Stimulated activated CD8-positive, alpha-beta memory T cell treated with anti-CD3 and anti-CD28 coated beads, Interleukin-7, amount 100 ng/mL, for 4 hours (primary cell): ENCODE measurements around the gene IFNA13.

ENCODE experiments used
- DNase-seq, 2 donors: peaks; one replicate each; pipeline ENCODE4 v3.0.0-alpha.2; 2020; ENCODE audit warnings: low read depth in 2 of 2

Gene IFNA13

DNA sequence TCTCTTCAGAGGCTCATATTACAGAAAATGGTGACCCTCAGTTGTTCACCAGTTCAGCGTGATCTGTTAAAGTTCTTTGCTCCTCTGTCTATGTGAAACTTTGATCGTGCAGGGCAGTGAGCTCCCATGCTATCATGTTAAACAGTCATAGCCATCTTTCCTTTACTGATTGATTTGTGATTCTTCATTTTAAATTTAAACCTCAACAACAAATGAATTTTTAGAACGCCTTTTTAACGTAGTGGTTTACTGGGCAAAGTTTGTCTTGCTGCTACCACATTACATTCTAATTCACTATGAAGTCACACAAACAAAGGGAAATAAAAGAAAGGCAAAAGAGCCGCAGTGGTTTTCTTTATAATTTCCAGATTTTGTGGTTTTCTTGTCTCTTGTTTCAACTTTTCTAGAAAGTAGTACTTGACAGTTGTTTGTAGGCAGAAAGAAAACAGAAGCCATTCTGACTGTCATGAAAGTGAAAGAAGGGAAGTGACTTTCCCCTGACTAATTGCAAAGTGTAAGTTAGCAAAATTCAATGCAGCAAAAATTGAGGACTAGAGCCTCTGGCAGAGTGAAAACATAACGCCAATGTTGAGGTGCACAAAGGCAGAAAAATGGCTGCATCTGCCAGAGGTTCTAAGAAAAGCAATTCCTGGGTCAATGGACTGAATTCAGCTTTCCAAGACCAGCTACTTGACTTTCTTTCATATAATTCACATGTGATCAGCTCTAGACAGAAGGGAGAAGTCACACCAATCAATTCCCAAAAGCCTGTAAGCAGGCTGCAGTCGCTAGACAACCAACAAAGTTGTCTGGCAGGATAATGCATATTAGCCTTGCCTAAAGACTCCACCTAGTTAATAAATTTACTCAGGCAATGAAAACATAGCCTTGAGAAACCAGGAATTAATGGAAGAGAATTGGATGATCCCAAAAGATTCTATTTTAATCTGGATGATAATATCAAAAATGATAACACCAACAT lies 10.1 kb downstream of the IFNA13 start:
- no peak for DNase-seq

- no peak for DNase-seq
Measured at GRCh38 chr9:21350787-21351186, 17.1 kb downstream of the IFNA13 start, which contains the start of gene IFNA6. Gene IFNA6, minus strand, starts transcription at chr9:21350887. Its CDS starts 0 bp downstream, at chr9:21350887.

DNA sequence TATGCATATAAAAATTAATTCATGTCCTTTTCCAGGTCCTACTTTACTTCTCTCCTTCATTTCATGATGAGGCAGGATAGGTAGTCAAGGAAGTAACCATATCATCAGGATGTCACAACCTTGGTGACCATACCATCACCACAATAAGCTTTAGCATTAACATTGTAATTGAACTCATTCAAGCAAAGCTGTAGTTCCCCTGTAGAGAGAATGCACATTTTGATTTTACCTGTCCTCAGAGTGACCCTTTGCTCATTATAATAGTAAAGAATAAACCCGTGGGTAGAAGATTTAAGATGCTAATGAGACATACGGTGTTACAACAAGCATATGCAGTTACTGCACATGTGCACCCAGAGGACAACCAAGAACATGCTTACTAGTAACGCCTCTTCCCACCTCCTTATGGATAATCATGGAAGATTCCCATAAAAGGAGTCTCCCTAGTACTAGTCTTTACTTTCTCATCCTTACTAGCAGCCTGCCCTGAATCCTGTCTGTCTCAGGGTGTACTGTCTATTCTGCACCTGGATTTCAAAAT lies 19.4 kb downstream of the IFNA13 start:
- no peak for DNase-seq

DNA sequence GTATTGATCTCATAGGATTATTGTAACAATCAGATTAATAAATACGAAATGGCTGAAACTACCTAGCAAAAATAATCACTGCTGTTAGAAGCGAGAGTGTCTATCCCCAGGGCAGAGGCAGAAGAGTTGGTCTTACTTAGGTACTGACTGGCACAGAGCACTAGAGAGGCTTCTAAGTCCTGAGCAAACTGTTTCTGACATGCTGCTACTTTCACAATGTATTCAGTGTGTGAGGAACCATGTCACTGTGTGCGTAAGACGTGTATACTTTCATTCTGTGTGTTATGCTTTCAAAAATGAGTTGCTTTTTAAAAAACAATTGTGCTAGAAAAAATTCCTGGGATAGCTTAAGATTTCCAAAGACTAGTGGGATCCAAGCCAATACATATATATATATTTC lies 27.1 kb downstream of the IFNA13 start:
- no peak for DNase-seq

GRCh38 chr9:21336457-21336856 lies 31.4 kb downstream of the IFNA13 start:
- no peak for DNase-seq

- peak; percentile 73 to 81 for DNase-seq
Measured at GRCh38 chr9:21334701-21335632, 32.9 kb downstream of the IFNA13 start, which contains the start of gene KLHL9. Gene KLHL9, minus strand, starts transcription at chr9:21335404. Its CDS starts 545 bp downstream, at chr9:21334859.

- no peak for DNase-seq
Measured at GRCh38 chr9:21333226-21333625, 34.6 kb downstream of the IFNA13 start.

- no peak for DNase-seq
Measured at GRCh38 chr9:21331676-21332402, 36.0 kb downstream of the IFNA13 start.

GRCh38 chr9:21326526-21327139 lies 41.2 kb downstream of the IFNA13 start:
- DNase-seq: no peak

DNA sequence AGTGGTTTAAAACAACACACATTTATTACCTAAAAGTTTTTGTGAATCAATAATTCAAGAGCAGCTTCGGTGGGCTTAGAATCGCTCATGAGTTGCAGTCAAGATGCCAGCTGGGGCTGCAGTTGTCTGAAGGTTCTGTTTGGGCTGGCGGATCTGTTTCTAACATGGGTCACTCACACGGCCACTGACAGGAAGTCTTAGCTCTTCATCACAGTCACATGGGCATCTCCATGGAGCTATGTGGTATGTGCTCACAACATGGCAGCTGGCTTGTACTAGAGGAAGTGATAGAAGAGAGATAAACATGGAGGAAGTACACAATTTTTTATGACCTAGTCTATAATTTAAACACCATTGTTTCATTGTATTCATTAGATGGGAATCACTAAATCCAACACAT lies 43.8 kb downstream of the IFNA13 start:
- no peak for DNase-seq

- DNase-seq: no peak
Measured at GRCh38 chr9:21322911-21323461, 44.9 kb downstream of the IFNA13 start.

DNA sequence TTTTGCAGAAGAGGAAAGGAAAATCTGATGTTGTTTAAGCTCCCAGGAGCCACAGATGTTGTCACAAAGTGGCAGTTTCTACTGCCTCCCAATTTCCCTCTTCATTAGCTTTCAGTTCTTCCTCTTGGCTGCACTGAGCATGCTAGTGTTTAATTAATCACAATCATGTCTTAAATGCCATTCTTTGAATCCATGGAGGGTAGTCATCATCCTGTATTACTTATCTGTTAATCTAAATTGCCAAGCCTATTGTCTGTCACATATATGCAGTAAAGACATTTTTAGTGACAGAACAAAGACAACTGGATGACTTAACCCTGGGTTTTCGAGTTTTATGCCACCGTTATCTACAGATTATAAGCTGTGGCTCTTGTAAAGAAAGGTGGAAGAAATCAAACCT lies 47.4 kb downstream of the IFNA13 start:
- no peak for DNase-seq

DNA sequence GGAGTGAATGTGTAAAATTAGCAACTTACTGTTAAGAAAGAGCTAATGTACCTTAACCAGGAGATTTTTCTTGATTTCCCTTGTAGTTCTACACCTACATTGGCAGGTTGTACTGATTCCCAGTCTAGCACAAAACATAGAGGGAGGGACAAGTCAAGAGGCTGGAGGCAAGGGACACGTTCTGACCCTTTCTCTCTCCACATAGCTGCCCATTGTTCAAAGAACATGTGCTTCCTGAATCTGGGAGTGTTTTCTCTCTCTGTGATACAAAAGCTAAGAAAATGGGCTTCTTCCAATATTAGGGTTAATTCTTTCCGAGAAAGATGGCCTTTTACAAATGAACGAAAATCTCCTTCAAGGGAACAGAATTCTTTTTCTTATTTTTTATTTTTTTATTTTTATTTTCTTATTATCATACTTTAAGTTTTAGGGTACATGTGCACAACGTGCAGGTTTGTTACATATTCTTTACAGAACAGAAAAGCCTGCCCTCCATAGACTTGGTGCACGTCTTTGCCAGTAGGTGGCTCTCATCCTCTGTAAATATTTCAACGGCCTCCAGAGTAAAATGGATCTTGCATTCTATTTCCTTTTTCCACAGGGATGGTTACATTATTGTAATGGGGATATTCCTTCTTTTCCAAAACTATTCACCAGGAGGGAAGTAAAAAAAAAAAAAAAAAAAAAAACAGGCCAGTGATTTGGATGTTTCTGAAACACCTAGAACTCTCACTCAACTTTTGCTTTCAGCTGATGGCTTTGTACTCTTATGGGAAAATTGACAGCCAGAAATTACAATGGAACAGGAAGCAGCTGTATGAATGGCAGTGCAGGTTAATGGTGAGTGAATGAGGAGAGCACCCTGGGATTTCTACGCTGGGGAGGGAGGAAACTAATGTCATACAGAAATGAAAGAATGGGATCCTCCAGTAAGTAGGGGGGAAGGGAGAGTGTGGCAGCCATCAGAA lies 49.6 kb downstream of the IFNA13 start:
- DNase-seq: no peak
